HG03064 (cell line): ENCODE results near the gene MINDY4.

Source experiments
- ATAC-seq: cut with Tn5 transposase; IDR thresholded peaks from one replicate; pipeline ENCODE4 v1.9.1; 2021; ENCODE audit warnings: low read depth; ENCODE audit not compliant: unreplicated experiment

Gene MINDY4

GRCh38 chr7:30765408-30765807 is 5.8 kb upstream of the MINDY4 start:
- ATAC-seq: no peak

GRCh38 chr7:30770845-30771173 is 408 bp upstream of the MINDY4 start:
- no peak for ATAC-seq

- no peak for ATAC-seq
These were observed 736 bp downstream of the MINDY4 start for GRCh38 chr7:30771880-30772425.

GRCh38 chr7:30772984-30773383 is 1.8 kb downstream of the MINDY4 start:
- no peak for ATAC-seq

GRCh38 chr7:30775992-30776391 is 4.8 kb downstream of the MINDY4 start:
- ATAC-seq: no peak

- no peak for ATAC-seq
These were observed 5.8 kb downstream of the MINDY4 start for GRCh38 chr7:30776971-30777370.

GRCh38 chr7:30778255-30779025 is 7.2 kb downstream of the MINDY4 start:
- ATAC-seq: no peak

- ATAC-seq: no peak
These were observed 8.4 kb downstream of the MINDY4 start for GRCh38 chr7:30779574-30779973.

GRCh38 chr7:30780941-30781340 is 9.7 kb downstream of the MINDY4 start:
- ATAC-seq: no peak

- no peak for ATAC-seq
These were observed 11.5 kb downstream of the MINDY4 start for GRCh38 chr7:30782690-30783089.

- no peak for ATAC-seq
These were observed 14.6 kb downstream of the MINDY4 start for GRCh38 chr7:30785786-30786185.

- ATAC-seq: no peak
These were observed 16.3 kb downstream of the MINDY4 start for GRCh38 chr7:30787486-30787885.

- no peak for ATAC-seq
These were observed 17.6 kb downstream of the MINDY4 start for GRCh38 chr7:30788640-30789333.

GRCh38 chr7:30789334-30789711 is 18.1 kb downstream of the MINDY4 start:
- no peak for ATAC-seq

GRCh38 chr7:30790356-30790755 is 19.1 kb downstream of the MINDY4 start:
- ATAC-seq: no peak

GRCh38 chr7:30791114-30791513 is 19.9 kb downstream of the MINDY4 start:
- ATAC-seq: no peak

GRCh38 chr7:30795161-30795948 is 24.1 kb downstream of the MINDY4 start:
- no peak for ATAC-seq

- no peak for ATAC-seq
These were observed 25.1 kb downstream of the MINDY4 start for GRCh38 chr7:30796105-30796869.

- ATAC-seq: no peak
These were observed 26.2 kb downstream of the MINDY4 start for GRCh38 chr7:30797176-30798040.
